HuH-7.5 (cell line): ENCODE results near the gene HSPA8.
"Not testable (repeated sequence)": the region's sequence is repeated elsewhere in the genome, so short reads cannot be mapped to it uniquely, and the experiment has no call there.

Experiments used
- DNase-seq: peaks from one replicate; pipeline ENCODE4 v3.0.0; 2011; ENCODE audit warnings: low spot score

Gene HSPA8

GRCh38 chr11:123072332-123072761 lies 10.4 kb upstream of the HSPA8 start:
- DNase-seq, result no peak

DNA sequence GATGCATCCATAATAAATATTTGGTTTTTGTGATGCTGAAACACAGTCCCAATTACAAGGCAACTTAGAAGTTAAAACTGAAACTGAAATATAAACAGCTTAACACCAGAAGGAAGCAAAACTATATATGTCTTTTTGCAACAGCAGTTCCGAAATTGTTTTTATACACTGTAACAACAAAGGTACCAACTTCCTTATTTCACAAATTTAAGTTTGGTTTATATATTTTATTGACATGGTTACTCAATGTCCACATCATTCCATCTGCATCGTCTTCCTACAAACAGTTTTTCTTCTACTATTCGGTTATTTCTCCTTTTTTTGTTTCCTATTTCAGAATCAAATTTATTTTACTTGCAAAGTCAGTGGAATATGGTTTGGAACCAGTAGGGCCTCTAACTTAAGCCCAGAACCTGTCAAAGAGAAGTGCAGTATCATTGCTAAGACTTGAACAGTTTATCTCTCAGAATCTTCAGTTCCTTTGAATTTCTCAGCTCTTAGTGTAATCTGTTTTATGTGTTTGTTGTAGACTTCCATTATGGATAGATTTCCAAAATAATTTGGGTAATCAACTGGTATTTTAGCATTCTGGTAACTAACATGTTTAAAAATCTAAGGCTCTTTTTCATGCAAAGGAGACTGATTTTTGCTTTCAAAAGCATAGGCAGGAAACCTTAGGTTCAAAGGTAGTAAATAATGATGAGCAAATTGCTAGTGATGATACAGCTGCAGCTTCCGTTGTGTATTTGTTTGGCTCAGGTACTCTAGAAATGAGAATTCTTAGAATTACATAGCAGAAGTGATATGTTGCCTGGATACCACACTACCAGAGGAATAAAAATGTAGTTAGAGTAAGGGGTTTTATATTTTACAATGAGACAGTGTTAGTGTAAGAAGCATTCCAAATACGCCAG lies 8.2 kb upstream of the HSPA8 start:
- DNase-seq, result no peak

DNA sequence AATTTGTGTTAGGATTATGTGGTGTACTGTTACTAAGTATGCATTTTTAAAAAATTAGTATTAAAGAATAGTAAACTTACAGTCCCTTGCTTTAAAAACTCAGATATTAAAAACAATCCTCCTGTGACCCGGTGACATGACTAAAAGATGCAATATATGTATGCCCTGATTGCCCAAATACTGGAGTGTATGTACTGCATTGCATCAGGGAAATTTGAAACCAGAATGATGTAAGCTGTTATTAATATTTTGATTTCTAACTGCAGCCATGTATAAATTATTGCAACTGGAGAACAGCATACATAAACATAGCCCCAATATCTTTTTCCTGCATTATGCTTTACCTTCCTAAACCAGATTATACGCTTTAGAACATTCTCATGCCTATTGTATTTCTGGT lies 3.7 kb upstream of the HSPA8 start:
- no peak for DNase-seq

GRCh38 chr11:123063826-123064657 lies 2.1 kb upstream of the HSPA8 start:
- no peak for DNase-seq

DNA sequence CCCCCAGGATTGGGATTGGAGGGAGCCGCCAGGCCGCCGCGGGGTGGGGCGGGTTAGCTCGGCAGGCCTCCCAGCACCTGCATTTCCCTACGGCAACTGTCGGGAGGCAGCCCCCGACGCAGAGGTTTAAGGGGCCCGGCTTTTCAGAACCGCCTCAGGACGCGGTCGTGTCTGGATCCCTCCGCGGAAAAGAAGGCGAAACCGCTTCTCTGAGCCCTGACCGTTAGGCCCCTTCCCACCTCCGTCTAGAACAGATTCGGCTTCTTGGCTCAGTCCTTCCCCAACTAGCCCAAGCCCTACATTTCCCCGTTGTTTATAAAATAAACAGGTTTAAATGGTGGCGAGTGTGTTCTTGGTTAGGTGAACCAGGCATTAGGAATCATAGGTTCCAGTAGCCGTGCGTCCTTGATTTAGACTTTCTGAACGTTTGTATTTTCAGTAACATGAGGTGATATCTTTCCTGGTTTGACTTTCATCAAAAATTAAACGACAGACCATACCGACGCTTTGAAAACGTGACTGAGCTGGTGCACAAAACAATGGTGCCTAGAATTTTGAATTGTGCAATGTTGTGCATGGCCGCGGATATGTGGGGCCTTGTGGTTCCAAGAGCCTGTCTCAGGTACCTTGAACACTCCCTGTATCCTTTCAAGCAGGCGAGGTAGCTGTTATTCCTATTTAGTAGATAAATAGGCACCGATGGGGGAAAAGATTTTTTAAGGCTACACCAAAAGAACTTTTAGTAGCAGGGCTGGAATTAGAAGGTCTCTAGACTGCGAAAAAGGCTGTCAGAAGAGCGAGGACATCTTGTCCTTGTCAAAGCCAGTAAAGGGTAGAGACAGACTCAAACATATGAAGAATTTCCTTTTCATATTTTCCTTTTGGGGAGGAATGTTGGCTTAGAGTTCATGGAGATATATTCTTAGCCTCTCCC lies 1.2 kb upstream of the HSPA8 start:
- DNase-seq, result no peak

DNA sequence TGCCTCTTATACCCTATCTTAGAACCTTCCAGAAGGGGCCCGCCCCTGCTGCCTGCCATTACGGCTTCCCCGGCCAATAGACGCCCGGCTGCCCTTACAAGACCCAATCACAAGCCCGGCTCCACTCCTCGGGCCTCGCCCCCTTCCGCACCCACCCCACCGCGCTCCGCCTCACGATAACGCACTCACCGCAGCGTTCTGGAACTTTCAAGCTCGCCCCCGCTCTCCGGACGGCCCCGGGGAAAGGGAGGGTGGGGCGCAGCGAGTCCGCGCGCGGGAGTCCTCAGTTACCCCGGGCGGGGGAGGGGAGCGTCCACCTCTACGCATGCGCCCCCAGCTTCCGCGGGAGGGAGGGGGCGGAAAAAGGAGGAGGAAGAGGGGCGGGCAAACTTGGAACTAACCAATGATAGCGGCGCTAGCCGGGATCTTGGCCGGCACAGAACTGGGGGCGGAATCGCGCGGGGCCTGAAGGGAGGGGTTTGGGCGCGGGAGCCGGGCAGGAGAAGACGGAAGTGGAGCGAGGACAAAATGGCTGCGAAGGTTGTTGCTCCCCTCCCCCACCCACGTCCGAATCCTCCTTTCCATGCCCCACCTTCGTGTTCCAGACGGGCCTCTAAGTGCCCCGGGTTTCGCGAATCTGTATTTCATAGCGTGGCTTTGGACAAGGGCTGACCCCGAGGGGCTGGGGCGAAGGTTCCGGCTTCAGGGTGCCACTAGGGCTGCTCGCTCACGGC lies 389 bp upstream of the HSPA8 start:
- DNase-seq, result peak; percentile 58

DNA sequence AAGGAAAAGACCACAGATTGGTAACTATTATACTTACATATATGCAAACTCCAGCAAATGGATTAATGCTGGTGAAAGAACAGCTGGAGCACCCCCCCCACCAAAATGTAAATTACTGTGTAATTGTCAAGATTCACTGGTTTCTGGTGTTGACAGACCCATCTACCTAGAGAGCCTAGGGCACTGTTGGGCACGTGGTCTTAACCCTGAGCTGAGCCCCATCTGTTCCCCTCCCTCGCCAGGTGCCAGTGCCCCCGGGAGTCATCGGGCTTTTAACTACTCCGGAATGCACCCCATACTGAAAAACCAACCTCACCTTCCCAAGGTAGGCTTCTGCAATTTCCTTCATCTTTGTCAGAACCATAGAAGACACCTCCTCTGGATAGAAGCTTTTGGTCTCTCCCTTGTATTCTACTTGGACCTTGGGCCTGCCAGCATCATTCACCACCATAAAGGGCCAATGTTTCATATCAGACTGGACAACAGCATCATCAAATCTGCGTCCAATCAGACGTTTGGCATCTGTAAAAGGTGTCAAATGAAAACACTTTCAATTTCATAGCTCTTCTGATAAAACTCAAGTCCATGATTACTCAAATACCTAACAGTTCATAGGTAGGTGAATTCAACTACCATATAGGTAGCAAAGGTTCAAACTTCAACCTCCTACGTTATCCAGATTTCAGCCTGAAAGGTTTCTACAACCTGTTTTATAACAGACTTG lies 1.5 kb downstream of the HSPA8 start:
- no peak for DNase-seq

- not testable (repeated sequence) for DNase-seq
Measured at GRCh38 chr11:123059041-123059920, 2.7 kb downstream of the HSPA8 start.

GRCh38 chr11:123057661-123058305 lies 4.2 kb downstream of the HSPA8 start:
- DNase-seq, result no peak

- no peak for DNase-seq
Measured at GRCh38 chr11:123056835-123057491, 5.0 kb downstream of the HSPA8 start.

DNA sequence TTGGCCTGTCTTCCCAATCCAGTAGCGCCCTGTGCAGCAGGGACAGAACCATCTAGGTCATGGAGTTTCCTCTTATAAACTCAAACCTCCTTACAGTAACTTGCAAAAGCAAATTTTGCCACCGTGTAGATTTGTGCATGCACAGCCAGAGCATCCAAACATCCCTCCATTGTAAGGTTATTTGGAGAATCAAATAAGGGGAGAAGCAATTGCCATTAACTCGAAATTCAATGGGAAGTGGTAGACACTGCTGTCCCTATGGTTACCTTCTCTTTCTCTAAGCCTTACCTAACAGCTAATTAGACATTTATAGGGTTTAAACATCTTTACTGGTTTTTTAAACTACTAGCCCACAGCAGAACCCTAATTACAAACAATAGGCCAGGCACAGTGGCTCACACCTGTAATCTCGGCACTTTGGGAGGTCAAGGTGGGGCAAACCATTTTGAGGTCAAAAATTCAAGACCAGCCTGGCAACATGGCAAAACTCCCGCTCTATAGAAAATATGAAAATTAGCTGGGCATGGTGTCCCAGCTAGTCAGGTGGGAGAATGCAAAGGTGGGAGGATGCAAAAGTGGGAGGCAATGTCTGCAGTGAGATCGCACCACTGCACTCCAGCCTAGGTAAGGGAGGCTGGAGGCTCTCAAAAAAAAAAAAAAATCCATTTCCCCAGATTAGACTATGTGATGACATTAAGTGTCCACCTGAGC lies 6.6 kb downstream of the HSPA8 start:
- no peak for DNase-seq

GRCh38 chr11:123054301-123055065 lies 7.5 kb downstream of the HSPA8 start:
- peak; percentile 34 for DNase-seq

DNA sequence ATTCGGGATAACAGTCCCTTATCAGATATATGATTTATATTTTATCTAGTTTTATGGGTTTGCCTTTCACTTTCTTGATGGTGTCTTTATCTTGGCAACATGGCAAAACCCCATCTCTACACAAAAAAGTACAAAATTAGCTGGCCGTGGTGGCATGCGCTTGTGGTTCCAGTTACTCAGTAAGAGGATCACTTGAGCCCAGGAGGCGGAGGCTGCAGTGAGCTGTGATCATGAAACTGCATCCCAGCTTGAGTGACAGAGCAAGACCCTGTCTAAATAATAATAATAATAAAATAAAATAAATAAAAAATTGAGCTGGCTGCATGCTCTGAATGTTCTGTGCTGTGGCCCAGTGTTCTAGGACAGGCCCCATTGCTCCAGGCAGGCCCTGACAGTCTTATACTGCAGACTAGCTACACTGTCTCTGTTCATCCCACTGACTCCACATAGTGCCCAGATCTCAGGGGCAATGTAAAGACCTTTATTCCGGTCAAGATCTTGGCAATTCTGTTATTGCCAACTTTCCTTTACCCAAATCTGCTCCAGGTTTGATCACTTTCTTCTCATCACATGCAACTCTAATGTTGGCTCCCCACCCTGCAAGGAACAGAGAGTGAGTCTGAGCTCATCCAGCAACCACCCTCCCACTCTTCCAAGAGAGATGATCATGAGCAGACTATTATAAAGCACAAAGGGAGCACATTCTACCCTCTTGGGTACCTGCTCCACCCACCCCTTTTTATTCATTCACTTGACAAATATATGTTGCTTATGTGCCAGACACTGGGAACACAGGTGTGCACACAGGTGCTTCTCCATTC lies 8.8 kb downstream of the HSPA8 start:
- no peak for DNase-seq

DNA sequence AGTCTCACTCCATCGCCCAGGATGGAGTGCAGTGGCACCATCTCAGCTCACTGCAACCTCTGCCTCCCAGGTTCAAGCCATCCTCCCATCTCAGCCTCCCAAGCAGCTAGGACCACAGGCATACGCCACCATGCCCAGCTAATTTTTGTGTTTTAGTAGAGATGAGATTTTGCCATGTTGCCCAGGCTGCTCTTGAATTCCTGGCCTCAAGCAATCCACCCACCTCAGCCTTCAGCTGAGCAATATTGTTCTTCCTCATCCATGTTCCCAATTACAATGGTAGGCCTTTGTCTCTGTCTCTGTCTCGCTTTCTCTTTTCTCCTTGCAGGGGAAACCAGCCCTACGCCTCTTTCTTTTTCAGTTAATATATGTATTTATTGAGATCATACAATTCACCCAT lies 10.3 kb downstream of the HSPA8 start:
- DNase-seq, result no peak

GRCh38 chr11:123051146-123051545 lies 10.8 kb downstream of the HSPA8 start:
- no peak for DNase-seq

DNA sequence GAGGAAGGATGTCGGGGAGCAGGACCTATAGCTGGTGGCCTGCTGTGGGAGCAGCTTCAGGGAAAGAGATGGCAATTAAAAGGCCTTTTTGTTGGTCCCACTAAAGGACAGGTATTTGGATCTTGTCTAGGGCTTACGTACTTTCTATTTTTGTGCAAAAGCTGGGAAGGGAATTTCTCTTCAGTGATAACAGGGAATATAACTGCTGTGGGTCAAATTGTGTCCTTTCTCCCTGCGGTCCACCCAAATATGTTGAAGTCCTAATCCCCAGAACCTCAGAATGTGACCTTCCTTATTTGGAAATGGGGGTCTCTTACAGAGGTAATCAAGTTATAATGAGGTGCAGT lies 14.0 kb downstream of the HSPA8 start:
- no peak for DNase-seq
